H1 (cell line): ENCODE measurements around the gene INPP5B. TPM values are rescaled to one million over a fixed set of nuclear protein-coding genes. Genes with fewer than 3 reads are reported as not detected.
A peak's percentile ranks its signal among the peaks of the same experiment; 100 is the strongest.

Experiments
- CTCF ChIA-PET: fragments of 300-600 bp; sonication (Branson Sonifier 250); formaldehyde crosslinking; loops from one replicate; lab custom pipeline; 2021; ENCODE audit not compliant: partially characterized antibody; lab: Charles Lee
- POLR2A ChIA-PET: fragments of 300-600 bp; sonication (Branson Sonifier 250); formaldehyde crosslinking; loops from one replicate; lab custom pipeline; 2021; ENCODE audit warnings: inconsistent platforms; ENCODE audit not compliant: partially characterized antibody; lab: Charles Lee
- DNase-seq, 2 experiments: peaks; one replicate each; pipeline versions ENCODE4 v3.0.0 to v3.0.0-alpha.2; 2010 to 2022; ENCODE audit warnings: low spot score in 2 of 2, low read depth in 1 of 2, mixed read lengths in 1 of 2
- FAIRE-seq: peaks from 2 replicates; lab custom pipeline; 2011; peaks lifted over from hg19 to GRCh38; lab: Jason Lieb, UNC
- H2AFZ ChIP-seq: 2 replicates; pipeline ENCODE4 v1.8.1; 2012; ENCODE audit warnings: low read length, inconsistent platforms
- H2AK5ac ChIP-seq: 2 replicates; pipeline ENCODE4 v1.6.1; 2013; ENCODE audit warnings: low read depth, low read length
- H2BK120ac ChIP-seq: replicated peaks from 2 replicates; pipeline ENCODE3; 2013; ENCODE audit warnings: low read depth, low read length, inconsistent platforms
- H2BK12ac ChIP-seq: 2 replicates; pipeline ENCODE4 v1.6.1; 2013; ENCODE audit warnings: low read depth, low read length
- H2BK15ac ChIP-seq: 2 replicates; pipeline ENCODE4 v1.6.1; 2013; ENCODE audit warnings: low read length
- H2BK20ac ChIP-seq: 2 replicates; pipeline ENCODE4 v1.6.1; 2013; ENCODE audit warnings: low read length
- H2BK5ac ChIP-seq: 2 replicates; pipeline ENCODE4 v1.6.1; 2013; ENCODE audit warnings: low read depth, low read length
- H3K14ac ChIP-seq: 2 replicates; pipeline ENCODE4 v1.6.1; 2013; ENCODE audit warnings: inconsistent platforms; ENCODE audit not compliant: insufficient read length
- H3K18ac ChIP-seq: 2 replicates; pipeline ENCODE4 v1.6.1; 2013; ENCODE audit warnings: low read length; ENCODE audit errors: extremely low read depth
- H3K23ac ChIP-seq: 2 replicates; pipeline ENCODE4 v1.6.1; 2013; ENCODE audit warnings: inconsistent platforms; ENCODE audit not compliant: insufficient read length
- H3K23me2 ChIP-seq: 2 replicates; pipeline ENCODE4 v1.6.1; 2013; ENCODE audit warnings: low read depth, low read length
- H3K27ac ChIP-seq: 2 replicates; pipeline ENCODE4 v1.6.1; 2011; ENCODE audit warnings: low read depth, low read length, inconsistent platforms
- H3K27me3 ChIP-seq, 4 experiments: replicated peaks in 1 of 4; 1 replicate in 1 of 4; 2 replicates in 3 of 4; pipeline versions ENCODE4 v1.6.1 to v1.8.1; 2011 to 2013; ENCODE audit warnings: low read length in 3 of 4, mild to moderate bottlenecking in 3 of 4, inconsistent platforms in 2 of 4, mixed read lengths in 2 of 4, moderate library complexity in 1 of 4; ENCODE audit not compliant: control insufficient read depth in 3 of 4, insufficient read depth in 3 of 4; ENCODE audit errors: extremely low read depth in 1 of 4
- H3K36me3 ChIP-seq, 4 experiments: 2 replicates each; pipeline versions ENCODE4 v1.6.1 to v1.8.1; 2011 to 2013; ENCODE audit warnings: mild to moderate bottlenecking in 4 of 4, low read length in 3 of 4, moderate library complexity in 2 of 4, control low read depth in 1 of 4, inconsistent platforms in 1 of 4; ENCODE audit not compliant: insufficient read depth in 4 of 4, control insufficient read depth in 2 of 4
- H3K4ac ChIP-seq: replicated peaks from 2 replicates; pipeline ENCODE3; 2013; ENCODE audit warnings: low read length, low read depth, mixed read lengths, inconsistent platforms; ENCODE audit not compliant: insufficient read length
- H3K4me1 ChIP-seq, 4 experiments: replicated peaks in 1 of 4; 1 replicate in 1 of 4; 2 replicates in 3 of 4; pipeline versions ENCODE4 v1.6.1 to v1.8.1; 2011 to 2013; ENCODE audit warnings: low read length in 3 of 4, inconsistent platforms in 2 of 4, mixed read lengths in 1 of 4; ENCODE audit not compliant: insufficient read depth in 4 of 4, control insufficient read depth in 3 of 4
- H3K4me2 ChIP-seq, 2 experiments: 2 replicates each; pipeline versions ENCODE4 v1.6.1 to v1.8.1; 2011 to 2013; ENCODE audit warnings: low read depth in 2 of 2, low read length in 2 of 2, control low read depth in 1 of 2, inconsistent platforms in 1 of 2, mild to moderate bottlenecking in 1 of 2; ENCODE audit not compliant: insufficient read depth in 1 of 2
- H3K4me3 ChIP-seq, 4 experiments: fragments of 200-600, 300-600 bp in 1 of 4; sonication (generic), shearing (Covaris generic), sonication (Bioruptor Twin) in 1 of 4; 2 replicates each; pipeline versions ENCODE4 v1.5.1 to v1.8.1; 2011 to 2016; ENCODE audit warnings: low read length in 4 of 4, low read depth in 3 of 4, control low read depth in 2 of 4, inconsistent platforms in 2 of 4, mild to moderate bottlenecking in 2 of 4, mixed read lengths in 1 of 4, moderate library complexity in 1 of 4; ENCODE audit not compliant: insufficient read depth in 2 of 4; ENCODE audit errors: extremely low read depth in 1 of 4
- H3K56ac ChIP-seq: replicated peaks from 2 replicates; pipeline ENCODE3; 2013; ENCODE audit warnings: low read depth, mild to moderate bottlenecking, mixed read lengths, low read length, inconsistent platforms; ENCODE audit not compliant: insufficient read length
- H3K79me1 ChIP-seq: 2 replicates; pipeline ENCODE4 v1.6.1; 2013; ENCODE audit warnings: low read depth, low read length, control low read depth
- H3K79me2 ChIP-seq, 2 experiments: 2 replicates each; pipeline versions ENCODE4 v1.6.1 to v1.8.1; 2012 to 2013; ENCODE audit warnings: low read length in 2 of 2, mild to moderate bottlenecking in 2 of 2, inconsistent platforms in 1 of 2; ENCODE audit not compliant: insufficient read depth in 2 of 2, control insufficient read depth in 1 of 2
- H3K9ac ChIP-seq, 4 experiments: replicated peaks in 1 of 4; 1 replicate in 1 of 4; 2 replicates in 3 of 4; pipeline versions ENCODE4 v1.6.1 to v1.8.1; 2011 to 2013; ENCODE audit warnings: low read depth in 3 of 4, low read length in 3 of 4, control low read depth in 2 of 4, mild to moderate bottlenecking in 2 of 4, moderate library complexity in 2 of 4, inconsistent platforms in 1 of 4; ENCODE audit errors: extremely low read depth in 1 of 4
- H3K9me3 ChIP-seq, 2 experiments: 2 replicates each; pipeline versions ENCODE4 v1.6.1 to v1.8.1; 2012 to 2013; ENCODE audit warnings: mild to moderate bottlenecking in 2 of 2, moderate library complexity in 2 of 2, control low read depth in 1 of 2, inconsistent platforms in 1 of 2, low read depth in 1 of 2, low read length in 1 of 2, mixed read lengths in 1 of 2; ENCODE audit not compliant: insufficient read depth in 2 of 2
- H4K20me1 ChIP-seq, 2 experiments: replicated peaks in 1 of 2; 2 replicates each; pipeline versions ENCODE3 to v1.8.1; 2011 to 2013; ENCODE audit warnings: inconsistent platforms in 2 of 2, low read length in 2 of 2, mild to moderate bottlenecking in 1 of 2; ENCODE audit not compliant: insufficient read depth in 2 of 2, control insufficient read depth in 1 of 2
- H4K5ac ChIP-seq: 2 replicates; pipeline ENCODE4 v1.6.1; 2013; ENCODE audit warnings: low read length, low read depth, mixed read lengths, inconsistent platforms; ENCODE audit not compliant: insufficient read length
- H4K8ac ChIP-seq: 2 replicates; pipeline ENCODE4 v1.8.0; 2013; ENCODE audit warnings: mild to moderate bottlenecking, moderate library complexity, low read length, inconsistent platforms; ENCODE audit not compliant: insufficient read depth; ENCODE audit errors: extremely low read depth
- H4K91ac ChIP-seq: replicated peaks from 2 replicates; pipeline ENCODE3; 2013; ENCODE audit warnings: low read length, mixed read lengths, inconsistent platforms; ENCODE audit not compliant: insufficient read length
- CTBP2 ChIP-seq: IDR thresholded peaks from 2 replicates; pipeline ENCODE4 v1.7.0; 2011; ENCODE audit warnings: borderline replicate concordance, mild to moderate bottlenecking, moderate library complexity, mixed read lengths, low read length; ENCODE audit not compliant: insufficient read depth, insufficient read length
- RAD21 ChIP-seq, 2 experiments: IDR thresholded peaks in 1 of 2; conservative IDR thresholded peaks in 1 of 2; 2 replicates each; pipeline ENCODE4 v1.6.1; 2011; ENCODE audit warnings: low read depth in 2 of 2, low read length in 2 of 2, improper control_type of control experiment in 1 of 2, inconsistent platforms in 1 of 2, mild to moderate bottlenecking in 1 of 2, moderate library complexity in 1 of 2
- WGBS, 2 experiments: shearing (Covaris generic) in 1 of 2; methylation state at CpG; one replicate each; pipeline versions ENCODE4 v1.1.6 to v1.1.7; 2013 to 2015; ENCODE audit warnings: low lambda C conversion rate in 2 of 2, mixed read lengths in 2 of 2, inconsistent platforms in 1 of 2, low coverage in 1 of 2, missing lambda C conversion rate in 1 of 2; ENCODE audit not compliant: insufficient replicate concordance in 2 of 2, insufficient coverage in 1 of 2, insufficient read length in 1 of 2; ENCODE audit errors: extremely low coverage in 1 of 2, missing lambda C conversion rate in 1 of 2; 5-methylcytosine and 5-hydroxymethylcytosine counted together
- polyA plus RNA-seq, 7 experiments: library from polyadenylated mRNA; depleted of rRNA in 3 of 7; stranded (reverse) in 5 of 7; unstranded in 2 of 7; fragments of >200 nt in 5 of 7; fragments of 200-250 nt in 2 of 7; gene quantifications; 1 replicate in 5 of 7; 2 replicates in 1 of 7; 4 replicates in 1 of 7; pipeline versions ENCODE4 v1.2.1 to v1.2.3, GENCODE V29; 2011 to 2013; ENCODE audit warnings: missing spikeins in 2 of 7, mixed read lengths in 2 of 7
- total RNA-seq: library from RNA; stranded (reverse); fragmentation: NEBNext Ultra II Directional; extraction: Animal tissue kit (Norgen Biotek cat#: 25700); gene quantifications from 2 replicates; pipeline ENCODE4 v1.2.1, GENCODE V29; 2021
- TF ChIP-seq, protein P1 (sequence below), 3 experiments: IDR thresholded peaks; 1 replicate in 2 of 3; 2 replicates in 1 of 3; pipeline versions ENCODE4 v1.5.1 to v1.6.1; 2011; ENCODE audit warnings: low read length in 3 of 3, mild to moderate bottlenecking in 3 of 3, inconsistent platforms in 2 of 3, low read depth in 1 of 3, moderate library complexity in 1 of 3; ENCODE audit not compliant: insufficient read depth in 1 of 3; ENCODE audit errors: control extremely low read depth in 1 of 3

The INPP5B gene
- total and polyA plus RNA-seq, 2 of the 8 experiments (the other 6 are each of a cell fraction or from before 2014, with no cell fraction given) = 14.0 to 23.7 TPM

DNA sequence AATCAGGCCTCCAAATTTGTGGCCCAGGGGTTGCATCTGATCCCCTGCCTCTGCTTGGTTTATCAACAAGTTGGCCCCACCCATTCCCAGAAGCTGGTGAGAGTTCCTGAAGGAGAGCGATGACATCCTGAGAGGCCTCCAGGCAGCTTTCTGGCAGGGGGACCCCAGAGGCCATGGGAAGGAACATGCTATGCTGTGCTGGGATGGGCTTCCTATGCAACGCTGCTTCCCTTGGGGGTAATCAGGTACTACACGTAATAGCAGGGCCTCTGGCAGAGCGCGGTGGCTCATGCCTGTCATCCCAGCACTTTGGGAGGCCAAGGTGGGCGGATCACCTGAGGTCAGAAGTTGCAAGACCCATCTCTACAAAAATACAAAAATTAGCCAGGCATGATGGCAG is 79.1 kb downstream of the INPP5B start:
- Histone ChIP-seq H3K4me1 (no peaks in the 10 kb centered on the region), H3K27ac (no peak overlapping the region), H2AK5ac (no peak overlapping the region), H3K23ac (no peak overlapping the region), H3K23me2 (no peaks in the 10 kb centered on the region; the same call in 1 of the 2 replicates), H3K4me3 (no peak overlapping the region), H3K4me2 (no peak overlapping the region), H3K9me3 (no peaks in the 10 kb centered on the region), H3K79me2 (no peaks in the 10 kb centered on the region), H2BK120ac (no peak overlapping the region), H3K36me3 (peaks cover 7 to 23% (median 17%) of the 10 kb centered on the region in 4 experiments; a peak in 6 of 8 replicates), H4K20me1 (peaks cover 0 to 3% of the 10 kb centered on the region in 2 experiments), H4K91ac (no peak overlapping the region), H4K5ac (no peak overlapping the region), H2BK5ac (no peak overlapping the region), H2BK20ac (no peak overlapping the region), H2BK12ac (no peak overlapping the region), H3K9ac (no peak overlapping the region), H3K14ac (no peak overlapping the region), H2BK15ac (no peak overlapping the region), H4K8ac (no peak overlapping the region), H3K56ac (no peak overlapping the region), H3K4ac (no peak overlapping the region), H3K18ac (no peak overlapping the region), H2AFZ (no peak overlapping the region), H3K27me3 (no peaks in the 10 kb centered on the region), H3K79me1 (no peaks in the 10 kb centered on the region)
- ChIA-PET CTCF (interaction anchor here (0.7 to 1.5 kb wide), 4 partner anchors 10 to 83 kb away, joined by 3 to 6 read pairs (median 4); no protein-coding TSS in a partner anchor), POLR2A (interaction anchor here (1.6 kb wide), 1 partner anchor 63 kb away, joined by 3 read pairs; no protein-coding TSS in a partner anchor)
- FAIRE-seq (no peak), DNase-seq (no peak)
- TF ChIP-seq CTBP2 = no peak
- TF ChIP-seq, protein P1, sequence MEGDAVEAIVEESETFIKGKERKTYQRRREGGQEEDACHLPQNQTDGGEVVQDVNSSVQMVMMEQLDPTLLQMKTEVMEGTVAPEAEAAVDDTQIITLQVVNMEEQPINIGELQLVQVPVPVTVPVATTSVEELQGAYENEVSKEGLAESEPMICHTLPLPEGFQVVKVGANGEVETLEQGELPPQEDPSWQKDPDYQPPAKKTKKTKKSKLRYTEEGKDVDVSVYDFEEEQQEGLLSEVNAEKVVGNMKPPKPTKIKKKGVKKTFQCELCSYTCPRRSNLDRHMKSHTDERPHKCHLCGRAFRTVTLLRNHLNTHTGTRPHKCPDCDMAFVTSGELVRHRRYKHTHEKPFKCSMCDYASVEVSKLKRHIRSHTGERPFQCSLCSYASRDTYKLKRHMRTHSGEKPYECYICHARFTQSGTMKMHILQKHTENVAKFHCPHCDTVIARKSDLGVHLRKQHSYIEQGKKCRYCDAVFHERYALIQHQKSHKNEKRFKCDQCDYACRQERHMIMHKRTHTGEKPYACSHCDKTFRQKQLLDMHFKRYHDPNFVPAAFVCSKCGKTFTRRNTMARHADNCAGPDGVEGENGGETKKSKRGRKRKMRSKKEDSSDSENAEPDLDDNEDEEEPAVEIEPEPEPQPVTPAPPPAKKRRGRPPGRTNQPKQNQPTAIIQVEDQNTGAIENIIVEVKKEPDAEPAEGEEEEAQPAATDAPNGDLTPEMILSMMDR (IDR thresholded peaks at IDR 0.05; ENCODE audit: control extremely low read depth in 1 of 3, insufficient read depth in 1 of 3, low read depth in 1 of 3, low read length in 3 of 3) = peak in 1 of 3 experiments; percentile 13; a peak in 1 of 4 replicates
- TF ChIP-seq RAD21 (IDR thresholded peaks at IDR 0.05 in 1 of 2, conservative IDR thresholded peaks at IDR 0.05 in 1 of 2; ENCODE audit: low read depth in 2 of 2, low read length in 2 of 2) = peak in 1 of 2 experiments; percentile 4; a peak in 2 of 4 replicates
- 92% methylated on average over 6 of the region's 6 CpGs; no CpG with 5 or more reads in 1 of the 2 experiments for WGBS, 2 experiments
